Measurements from ENCODE around the gene SLC39A11. TPM values are rescaled to one million over a fixed set of nuclear protein-coding genes. Genes with fewer than 3 reads are reported as not detected.
A peak's percentile ranks its signal among the peaks of the same experiment; 100 is the strongest.

SLC39A11 gene
- total and polyA plus RNA-seq, 2 of the 13 experiments (the other 11 are each of a cell fraction or from before 2014, with no cell fraction given): 17.2 to 31.5 TPM

DNA sequence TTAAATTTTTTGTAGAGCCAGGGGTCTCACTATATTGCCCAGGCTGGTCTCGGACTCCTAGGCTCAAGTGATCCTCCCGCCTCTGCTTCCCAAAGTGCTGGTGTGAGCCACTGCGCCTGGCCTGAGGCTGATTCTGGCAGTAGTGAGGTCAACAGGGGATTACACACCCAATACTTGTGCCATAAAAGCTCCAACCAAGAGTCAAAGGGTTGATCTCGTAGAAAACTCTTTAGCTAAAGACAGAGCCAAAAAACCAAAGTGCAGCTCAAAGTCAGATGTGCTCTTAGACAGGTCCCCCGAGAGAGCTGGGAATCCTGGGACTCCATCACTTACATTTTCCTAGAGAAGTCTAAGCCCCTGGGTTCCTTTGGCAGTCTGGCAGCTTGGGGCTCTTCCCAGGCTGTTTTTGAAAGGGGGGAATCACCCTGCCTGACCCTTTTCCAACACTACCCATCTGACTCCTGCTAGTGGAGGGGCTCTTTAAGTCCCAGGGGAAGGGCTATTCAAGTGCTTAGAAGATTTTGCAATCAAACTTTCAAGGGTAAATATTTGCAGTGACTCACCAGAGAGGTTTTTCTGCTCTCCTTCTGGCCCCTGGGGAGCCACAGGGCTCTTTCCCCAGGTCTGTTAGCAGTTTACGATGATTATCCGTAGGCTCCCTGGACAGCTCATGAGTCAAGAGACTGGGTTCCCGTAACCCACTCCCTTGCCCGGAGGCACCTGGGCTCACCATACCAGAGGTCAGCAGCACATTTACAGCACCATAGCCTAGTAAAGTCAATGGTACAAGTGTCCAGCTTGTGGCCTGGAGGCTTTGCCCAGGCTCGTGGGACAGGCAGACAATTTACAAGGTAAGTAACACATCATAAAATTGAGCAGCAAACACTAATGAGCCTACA, 408.7 kb downstream of the SLC39A11 start (continued):
- TF ChIP-seq, protein P1, sequence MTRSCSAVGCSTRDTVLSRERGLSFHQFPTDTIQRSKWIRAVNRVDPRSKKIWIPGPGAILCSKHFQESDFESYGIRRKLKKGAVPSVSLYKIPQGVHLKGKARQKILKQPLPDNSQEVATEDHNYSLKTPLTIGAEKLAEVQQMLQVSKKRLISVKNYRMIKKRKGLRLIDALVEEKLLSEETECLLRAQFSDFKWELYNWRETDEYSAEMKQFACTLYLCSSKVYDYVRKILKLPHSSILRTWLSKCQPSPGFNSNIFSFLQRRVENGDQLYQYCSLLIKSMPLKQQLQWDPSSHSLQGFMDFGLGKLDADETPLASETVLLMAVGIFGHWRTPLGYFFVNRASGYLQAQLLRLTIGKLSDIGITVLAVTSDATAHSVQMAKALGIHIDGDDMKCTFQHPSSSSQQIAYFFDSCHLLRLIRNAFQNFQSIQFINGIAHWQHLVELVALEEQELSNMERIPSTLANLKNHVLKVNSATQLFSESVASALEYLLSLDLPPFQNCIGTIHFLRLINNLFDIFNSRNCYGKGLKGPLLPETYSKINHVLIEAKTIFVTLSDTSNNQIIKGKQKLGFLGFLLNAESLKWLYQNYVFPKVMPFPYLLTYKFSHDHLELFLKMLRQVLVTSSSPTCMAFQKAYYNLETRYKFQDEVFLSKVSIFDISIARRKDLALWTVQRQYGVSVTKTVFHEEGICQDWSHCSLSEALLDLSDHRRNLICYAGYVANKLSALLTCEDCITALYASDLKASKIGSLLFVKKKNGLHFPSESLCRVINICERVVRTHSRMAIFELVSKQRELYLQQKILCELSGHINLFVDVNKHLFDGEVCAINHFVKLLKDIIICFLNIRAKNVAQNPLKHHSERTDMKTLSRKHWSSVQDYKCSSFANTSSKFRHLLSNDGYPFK (CRISPR knock-in tag; IDR thresholded peaks at IDR 0.05; ENCODE audit: borderline replicate concordance): no peak
- TF ChIP-seq ZFX (CRISPR knock-in tag; IDR thresholded peaks at IDR 0.05; ENCODE audit: low read depth) (peak; percentile 25; the same call in 1 of the 2 replicates), ZNF776 (CRISPR knock-in tag; IDR thresholded peaks at IDR 0.05) (no peak), NR2C2 (CRISPR knock-in tag; IDR thresholded peaks at IDR 0.05; ENCODE audit: borderline replicate concordance) (peak; percentile 65; the same call in 1 of the 2 replicates), PPARG (CRISPR knock-in tag; conservative IDR thresholded peaks at IDR 0.05) (peak; percentile 91), ZC3H4 (CRISPR knock-in tag; IDR thresholded peaks at IDR 0.05; ENCODE audit: borderline replicate concordance) (no peak), ZNF12 (CRISPR knock-in tag; IDR thresholded peaks at IDR 0.05) (peak; percentile 77), TBL1XR1 (IDR thresholded peaks at IDR 0.05; ENCODE audit: borderline replicate concordance, low read length, partially characterized antibody) (peak; percentile 69), RBAK (CRISPR knock-in tag; IDR thresholded peaks at IDR 0.05) (no peak), ZNF644 (CRISPR knock-in tag; IDR thresholded peaks at IDR 0.05; ENCODE audit: low read depth) (peak; percentile 84), GATA4 (IDR thresholded peaks at IDR 0.05; ENCODE audit: borderline replicate concordance, low read depth) (no peak; the same call in 1 of the 2 replicates), JUND (CRISPR knock-in tag; IDR thresholded peaks at IDR 0.05) (peak; percentile 94), ZNF274 (CRISPR knock-in tag; IDR thresholded peaks at IDR 0.05) (no peak), RBFOX2 (IDR thresholded peaks at IDR 0.05; ENCODE audit: low read depth, low read length) (no peak; the same call in 1 of the 2 replicates), NCOR1 (IDR thresholded peaks at IDR 0.05; ENCODE audit: borderline replicate concordance, low read length) (no peak; the same call in 1 of the 2 replicates), PLRG1 (conservative IDR thresholded peaks at IDR 0.05) (no peak), ZNF543 (CRISPR knock-in tag; IDR thresholded peaks at IDR 0.05) (peak; percentile 92; the same call in 1 of the 2 replicates), HNF4A (CRISPR knock-in tag; IDR thresholded peaks at IDR 0.05) (peak; percentile 29; the same call in 1 of the 2 replicates)
- TF ChIP-seq, protein P2, sequence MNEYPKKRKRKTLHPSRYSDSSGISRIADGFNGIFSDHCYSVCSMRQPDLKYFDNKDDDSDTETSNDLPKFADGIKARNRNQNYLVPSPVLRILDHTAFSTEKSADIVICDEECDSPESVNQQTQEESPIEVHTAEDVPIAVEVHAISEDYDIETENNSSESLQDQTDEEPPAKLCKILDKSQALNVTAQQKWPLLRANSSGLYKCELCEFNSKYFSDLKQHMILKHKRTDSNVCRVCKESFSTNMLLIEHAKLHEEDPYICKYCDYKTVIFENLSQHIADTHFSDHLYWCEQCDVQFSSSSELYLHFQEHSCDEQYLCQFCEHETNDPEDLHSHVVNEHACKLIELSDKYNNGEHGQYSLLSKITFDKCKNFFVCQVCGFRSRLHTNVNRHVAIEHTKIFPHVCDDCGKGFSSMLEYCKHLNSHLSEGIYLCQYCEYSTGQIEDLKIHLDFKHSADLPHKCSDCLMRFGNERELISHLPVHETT (CRISPR knock-in tag; conservative IDR thresholded peaks at IDR 0.05): no peak; the same call in 1 of the 2 replicates
- TF ChIP-seq, protein P3, sequence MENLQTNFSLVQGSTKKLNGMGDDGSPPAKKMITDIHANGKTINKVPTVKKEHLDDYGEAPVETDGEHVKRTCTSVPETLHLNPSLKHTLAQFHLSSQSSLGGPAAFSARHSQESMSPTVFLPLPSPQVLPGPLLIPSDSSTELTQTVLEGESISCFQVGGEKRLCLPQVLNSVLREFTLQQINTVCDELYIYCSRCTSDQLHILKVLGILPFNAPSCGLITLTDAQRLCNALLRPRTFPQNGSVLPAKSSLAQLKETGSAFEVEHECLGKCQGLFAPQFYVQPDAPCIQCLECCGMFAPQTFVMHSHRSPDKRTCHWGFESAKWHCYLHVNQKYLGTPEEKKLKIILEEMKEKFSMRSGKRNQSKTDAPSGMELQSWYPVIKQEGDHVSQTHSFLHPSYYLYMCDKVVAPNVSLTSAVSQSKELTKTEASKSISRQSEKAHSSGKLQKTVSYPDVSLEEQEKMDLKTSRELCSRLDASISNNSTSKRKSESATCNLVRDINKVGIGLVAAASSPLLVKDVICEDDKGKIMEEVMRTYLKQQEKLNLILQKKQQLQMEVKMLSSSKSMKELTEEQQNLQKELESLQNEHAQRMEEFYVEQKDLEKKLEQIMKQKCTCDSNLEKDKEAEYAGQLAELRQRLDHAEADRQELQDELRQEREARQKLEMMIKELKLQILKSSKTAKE (CRISPR knock-in tag; IDR thresholded peaks at IDR 0.05; ENCODE audit: borderline replicate concordance): peak; percentile 61; the same call in 1 of the 2 replicates
- TF ChIP-seq, protein P4, sequence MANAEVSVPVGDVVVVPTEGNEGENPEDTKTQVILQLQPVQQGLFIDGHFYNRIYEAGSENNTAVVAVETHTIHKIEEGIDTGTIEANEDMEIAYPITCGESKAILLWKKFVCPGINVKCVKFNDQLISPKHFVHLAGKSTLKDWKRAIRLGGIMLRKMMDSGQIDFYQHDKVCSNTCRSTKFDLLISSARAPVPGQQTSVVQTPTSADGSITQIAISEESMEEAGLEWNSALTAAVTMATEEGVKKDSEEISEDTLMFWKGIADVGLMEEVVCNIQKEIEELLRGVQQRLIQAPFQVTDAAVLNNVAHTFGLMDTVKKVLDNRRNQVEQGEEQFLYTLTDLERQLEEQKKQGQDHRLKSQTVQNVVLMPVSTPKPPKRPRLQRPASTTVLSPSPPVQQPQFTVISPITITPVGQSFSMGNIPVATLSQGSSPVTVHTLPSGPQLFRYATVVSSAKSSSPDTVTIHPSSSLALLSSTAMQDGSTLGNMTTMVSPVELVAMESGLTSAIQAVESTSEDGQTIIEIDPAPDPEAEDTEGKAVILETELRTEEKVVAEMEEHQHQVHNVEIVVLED (CRISPR knock-in tag; IDR thresholded peaks at IDR 0.05; ENCODE audit: borderline replicate concordance): no peak

Measured in HepG2 (cell line).